Cardiac fibroblast (primary cell): ENCODE results near the gene NANS.
"Not testable (repeated sequence)": the region's sequence is repeated elsewhere in the genome, so short reads cannot be mapped to it uniquely, and the experiment has no call there.

ENCODE experiments used
- DNase-seq, 2 donors: peaks; one replicate each; pipeline versions ENCODE4 v3.0.0 to v3.0.0-alpha.2; 2010; ENCODE audit warnings: low read depth in 2 of 2
- H3K4me3 ChIP-seq, 2 donors: replicated peaks in 1 of 2; 1 replicate in 1 of 2; 2 replicates in 1 of 2; pipeline ENCODE4 v1.5.1; 2011; ENCODE audit warnings: low read depth in 2 of 2, low read length in 2 of 2, mild to moderate bottlenecking in 2 of 2, moderate library complexity in 1 of 2
- CTCF ChIP-seq: IDR thresholded peaks from one replicate; pipeline ENCODE4 v1.5.1; 2011; ENCODE audit warnings: low read depth, mild to moderate bottlenecking, low read length, inconsistent platforms

NANS gene

GRCh38 chr9:98101868-98102273 is 45.3 kb downstream of the NANS start:
- H3K4me3 ChIP-seq = no peak overlapping the region
- no peak for DNase-seq
- no peak for TF ChIP-seq CTCF

- TF ChIP-seq CTCF = no peak
- DNase-seq = no peak
These were observed 47.9 kb downstream of the NANS start for GRCh38 chr9:98104445-98104881.

GRCh38 chr9:98105006-98105405 is 48.5 kb downstream of the NANS start:
- no peak overlapping the region for H3K4me3 ChIP-seq
- no peak for TF ChIP-seq CTCF
- no peak for DNase-seq

More at GRCh38 chr9:98104445-98104881, 47.9 kb downstream of the NANS start:
- H3K4me3 ChIP-seq = no peak overlapping the region

- DNase-seq = no peak
- TF ChIP-seq CTCF = no peak
- H3K4me3 ChIP-seq = no peak overlapping the region
These were observed 51.4 kb downstream of the NANS start for GRCh38 chr9:98107926-98108325.

DNA sequence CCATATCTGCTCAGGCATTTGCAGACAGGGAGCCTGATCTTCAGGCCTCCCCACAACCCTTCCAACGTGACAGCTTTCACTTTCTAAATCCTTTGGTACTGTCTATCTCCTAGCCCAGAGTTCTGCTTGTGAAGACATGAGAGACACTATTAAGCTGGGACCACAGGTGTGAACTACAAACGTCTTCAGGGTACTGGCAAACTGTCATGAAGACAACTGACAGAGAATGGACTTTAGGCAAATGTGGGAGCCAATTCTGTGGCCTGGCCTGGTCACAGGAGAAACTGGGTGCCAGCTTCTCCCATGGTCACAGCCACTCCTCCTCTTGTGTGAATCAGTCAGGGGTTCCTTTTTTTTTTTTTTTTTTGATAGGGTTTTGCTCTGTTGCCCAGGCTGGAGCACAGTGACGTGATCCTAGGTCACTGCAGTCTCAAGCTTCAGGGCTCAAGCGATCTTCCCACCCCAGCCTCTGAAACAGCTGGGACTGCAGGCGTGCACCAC is 52.0 kb downstream of the NANS start:
- DNase-seq = no peak

GRCh38 chr9:98109052-98109451 is 52.5 kb downstream of the NANS start:
- TF ChIP-seq CTCF = no peak
- no peak for DNase-seq
- H3K4me3 ChIP-seq = no peak overlapping the region

More for the DNA sequence above, 52.0 kb downstream of the NANS start:
- TF ChIP-seq CTCF = no peak
- H3K4me3 ChIP-seq = no peak overlapping the region

DNA sequence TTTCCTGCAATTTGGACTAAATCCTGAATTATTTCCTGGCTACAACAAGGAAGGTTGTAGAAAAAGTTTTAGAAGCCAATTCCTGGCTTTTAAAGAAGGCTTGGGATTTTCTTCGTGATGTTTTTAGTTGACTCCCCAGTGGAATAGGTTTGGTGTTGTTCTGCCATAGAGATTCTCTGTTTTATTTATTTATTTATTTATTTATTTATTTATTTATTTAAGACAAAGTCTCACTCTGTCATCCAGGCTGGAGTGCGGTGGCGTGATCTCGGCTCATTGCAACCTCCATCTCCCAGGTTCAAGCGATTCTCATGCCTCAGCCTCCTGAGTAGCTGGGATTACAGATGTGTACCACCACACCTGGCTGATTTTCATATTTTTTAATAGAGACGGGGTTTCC is 60.6 kb downstream of the NANS start:
- H3K4me3 ChIP-seq, DNase-seq: not testable (repeated sequence)
